HL-60/S4 treated with retinoic acid at 250 ng/mL for 4 days and 3 days (cell line): ENCODE results near the gene ACOT7.

Experiments
- in situ Hi-C: fragments of 300-500 bp; cut with MboI; formaldehyde crosslinking; loops from 2 replicates; pipeline ENCODE4 v1.7.0; 2022; ENCODE audit warnings: low sequenced_read_pairs

ACOT7 gene

DNA sequence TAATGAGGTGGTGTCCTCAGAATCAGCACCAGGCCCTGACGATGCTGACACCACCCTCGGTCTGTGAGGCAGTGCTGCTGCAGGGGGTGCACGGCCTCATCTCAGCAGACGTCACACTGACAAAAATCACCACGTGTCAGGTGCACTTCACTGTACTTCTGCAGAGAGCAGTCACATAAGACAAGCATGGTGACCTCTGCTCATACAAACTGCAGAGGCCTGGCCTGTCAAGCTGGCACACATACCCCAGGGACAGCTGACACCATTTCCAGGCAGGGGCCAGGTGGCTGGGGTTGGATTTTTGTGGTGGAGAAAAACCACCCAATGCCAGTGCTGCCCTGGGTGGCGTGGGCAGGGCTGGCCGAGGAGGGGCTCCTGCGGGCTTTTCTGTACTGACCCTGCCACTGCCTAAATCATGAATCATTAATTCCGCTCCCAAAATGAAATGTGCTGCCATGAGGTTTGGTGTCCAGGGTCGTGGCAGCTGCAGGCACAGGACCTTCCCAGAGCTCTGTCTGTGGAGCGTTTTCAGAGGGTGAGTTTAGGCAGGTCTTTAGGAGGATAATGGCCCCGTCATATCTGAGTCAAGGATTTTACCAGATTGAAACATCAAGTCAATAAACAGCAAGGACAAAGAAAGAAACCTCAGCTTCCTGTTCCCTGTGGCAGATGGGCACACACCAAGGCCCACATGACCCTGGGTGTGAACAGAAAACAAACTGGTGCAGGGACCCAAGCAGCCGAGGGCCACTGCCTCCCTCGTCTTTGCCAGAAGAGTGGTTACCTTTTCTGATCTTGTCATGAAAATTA is 99.3 kb downstream of the ACOT7 start:
- in situ Hi-C loops, result no loop called here

DNA sequence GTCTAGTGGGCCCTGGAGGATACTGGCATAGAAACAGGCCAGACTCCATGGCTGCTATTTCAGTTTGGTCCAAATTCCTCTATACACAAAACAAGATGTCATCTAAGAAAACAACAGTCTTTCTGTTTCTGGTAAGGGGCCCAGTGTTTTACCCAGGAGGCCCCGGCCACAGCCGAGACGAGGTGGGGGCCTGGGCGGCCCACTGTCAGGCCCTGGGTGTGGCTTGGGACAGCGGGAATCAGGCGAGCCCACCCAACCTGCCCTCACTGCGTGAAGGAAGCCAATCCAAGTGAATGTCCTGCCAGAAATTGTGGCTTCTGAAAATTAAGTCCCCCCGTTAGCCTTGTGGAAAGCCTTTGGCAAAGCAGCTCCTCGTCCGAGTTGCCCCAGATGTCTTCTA is 101.5 kb downstream of the ACOT7 start:
- in situ Hi-C loops, result no loop called here

DNA sequence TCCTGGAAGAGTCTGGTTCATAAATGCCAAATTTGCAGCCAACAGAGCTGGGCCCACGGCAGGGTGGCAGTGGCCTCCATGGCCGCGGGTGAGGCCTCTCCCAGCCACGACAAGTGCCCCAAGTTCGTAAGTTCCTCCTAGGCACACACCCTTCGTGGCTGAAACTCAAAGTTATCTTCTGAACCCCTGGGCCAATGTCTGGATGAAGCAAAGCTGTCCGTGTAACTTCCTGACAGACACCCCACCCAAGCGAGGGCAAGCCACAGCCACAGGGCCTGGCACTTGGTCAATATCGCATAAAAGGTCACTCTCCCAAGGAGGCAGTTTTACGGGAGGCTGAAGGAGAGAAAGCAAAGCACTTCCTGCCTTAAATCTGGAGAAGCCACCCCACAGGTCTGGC is 104.9 kb downstream of the ACOT7 start:
- in situ Hi-C loops, result no loop called here

DNA sequence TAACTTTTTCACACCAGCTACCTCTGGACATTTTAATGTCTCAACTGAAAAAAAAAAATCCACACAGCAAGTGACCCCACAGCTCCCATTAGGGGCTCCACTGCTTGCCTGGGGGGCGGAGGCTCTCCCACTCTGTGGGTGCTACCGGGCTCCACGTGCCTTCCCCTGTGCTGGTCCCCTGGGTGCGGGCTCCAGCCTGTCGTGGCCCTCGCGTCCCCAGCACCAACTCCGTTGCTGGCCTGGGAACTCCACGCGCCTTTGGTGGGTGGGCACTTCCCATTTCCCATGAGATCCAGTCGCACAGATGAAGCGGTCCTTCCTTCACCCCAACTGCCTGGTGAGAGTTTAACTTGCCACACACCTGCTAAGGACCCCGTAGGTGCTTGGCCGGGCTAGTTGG is 105.5 kb downstream of the ACOT7 start:
- in situ Hi-C loops, result no loop called here

GRCh38 chr1:6287431-6287886 is 106.1 kb downstream of the ACOT7 start:
- in situ Hi-C loops, result no loop called here

DNA sequence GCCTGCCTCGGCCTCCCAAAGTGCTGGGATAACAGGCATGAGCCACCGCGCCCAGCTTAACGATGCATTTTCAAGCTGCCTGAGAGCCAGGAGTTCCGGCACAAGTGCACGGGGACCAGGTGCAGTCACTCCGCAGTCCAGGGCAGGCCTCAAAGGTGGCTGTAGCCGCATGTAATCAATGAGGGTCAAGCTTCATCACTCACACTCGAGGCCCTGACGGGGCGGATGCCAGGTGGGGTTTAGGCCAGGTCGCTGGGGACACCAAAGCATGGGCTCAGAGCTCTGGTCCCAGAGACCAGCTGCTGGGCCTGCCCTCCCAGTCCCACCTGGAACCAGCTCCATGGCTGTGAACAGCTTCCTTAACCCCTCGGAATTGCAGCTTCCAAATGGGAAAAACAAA is 106.5 kb downstream of the ACOT7 start:
- in situ Hi-C loops, result no loop called here

DNA sequence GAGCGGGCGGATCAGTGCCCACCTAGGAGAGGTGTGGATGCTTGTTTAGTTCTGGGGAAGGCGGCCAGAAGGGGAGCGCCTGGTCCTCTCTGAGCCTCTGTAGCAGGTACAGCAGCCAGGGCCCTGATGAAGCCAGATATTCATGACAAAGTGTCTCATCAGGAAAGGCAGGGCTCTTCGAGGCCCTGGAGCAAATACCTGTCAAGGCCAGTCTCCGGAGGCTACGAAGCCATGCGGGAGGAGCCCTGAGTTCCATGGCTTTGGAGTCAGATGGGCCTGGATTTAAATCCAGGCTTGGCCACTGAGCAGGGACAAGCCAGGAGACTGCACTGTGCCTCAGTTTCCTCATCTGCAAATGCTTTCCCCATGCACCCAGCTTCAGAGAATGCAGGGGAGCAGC is 107.3 kb downstream of the ACOT7 start:
- in situ Hi-C loops, result no loop called here

DNA sequence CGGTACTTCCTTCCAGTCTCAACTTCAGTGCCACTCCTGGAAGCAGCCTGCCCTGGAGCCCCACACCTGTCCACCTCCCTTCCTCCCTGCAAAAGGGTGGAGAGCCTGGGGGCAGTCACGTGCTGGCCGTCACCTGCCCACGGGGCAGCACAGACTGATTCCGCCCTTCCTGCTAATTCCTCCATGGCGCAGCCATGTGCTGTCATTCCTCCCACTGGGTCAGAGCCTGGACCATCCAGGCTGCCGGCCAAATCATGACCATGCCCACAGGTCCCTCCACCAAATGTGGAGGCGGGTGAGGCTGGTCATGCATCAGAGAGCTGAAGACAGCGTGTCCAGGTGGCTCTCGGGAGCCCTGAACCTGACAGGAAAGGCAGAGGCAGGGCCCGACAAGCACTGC is 108.2 kb downstream of the ACOT7 start:
- in situ Hi-C loops, result no loop called here

GRCh38 chr1:6282577-6283270 is 110.8 kb downstream of the ACOT7 start:
- in situ Hi-C loops, result no loop called here

GRCh38 chr1:6281511-6282402 is 111.8 kb downstream of the ACOT7 start:
- in situ Hi-C loops, result no loop called here

GRCh38 chr1:6280761-6281451 is 112.7 kb downstream of the ACOT7 start:
- in situ Hi-C loops, result no loop called here

DNA sequence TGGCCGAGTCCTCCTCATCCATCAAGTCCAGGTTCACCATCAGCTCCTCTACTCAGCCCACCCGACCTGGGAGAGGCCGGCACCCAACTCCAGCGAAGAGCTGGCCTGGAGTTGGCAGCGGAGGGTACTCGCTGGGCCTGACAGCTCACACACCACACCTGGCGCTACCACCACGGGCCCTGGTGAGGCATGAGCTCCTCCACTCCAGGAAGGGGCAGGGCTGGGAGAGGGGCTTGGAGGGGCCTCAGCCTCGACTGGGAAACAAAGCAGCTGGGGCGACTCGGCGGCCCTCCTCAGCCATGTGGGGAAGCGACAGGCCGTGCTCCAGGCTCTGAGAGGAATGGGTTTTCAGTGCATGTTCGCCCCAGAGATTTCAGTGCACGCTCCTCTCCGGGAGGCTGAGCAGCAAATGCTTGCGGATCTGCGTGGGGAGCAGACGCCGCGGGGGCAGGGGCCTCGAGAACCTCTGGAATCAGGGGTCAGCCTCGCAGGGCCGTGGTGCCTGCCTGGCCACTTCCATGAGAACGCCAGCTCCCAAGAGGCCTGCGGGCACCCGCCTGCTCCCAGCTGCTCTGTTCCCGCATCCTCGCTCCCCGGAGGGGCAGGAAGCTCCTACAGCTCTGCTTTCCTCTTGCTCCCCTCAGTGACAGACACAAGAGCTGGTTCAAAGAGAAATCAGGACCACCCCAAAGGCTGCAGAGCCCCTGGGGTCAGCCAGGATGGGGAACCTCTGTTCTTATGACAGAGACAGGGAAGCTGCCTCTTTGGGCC is 113.8 kb downstream of the ACOT7 start:
- in situ Hi-C loops, result no loop called here

- in situ Hi-C loops, result no loop called here
Observed at GRCh38 chr1:6279066-6279465, 114.5 kb downstream of the ACOT7 start.

DNA sequence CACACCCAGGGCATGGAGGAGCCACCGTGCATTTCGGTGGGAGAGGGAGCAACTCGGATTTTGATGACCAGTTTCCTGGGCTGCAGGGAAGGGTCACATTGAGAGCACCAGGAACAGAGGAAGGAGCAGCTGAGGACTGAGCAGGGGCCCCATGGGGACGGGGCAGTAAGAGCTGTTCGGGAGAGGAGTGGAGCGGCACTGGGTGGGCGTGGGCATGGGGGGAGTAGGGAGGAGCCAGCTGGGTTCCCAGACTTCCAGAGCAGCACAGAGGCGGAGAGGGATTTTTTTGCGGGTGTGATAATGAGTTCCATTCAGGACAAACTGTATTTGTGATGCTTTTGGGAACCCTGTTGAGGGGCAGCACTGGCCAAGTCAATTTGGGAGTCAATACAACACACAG is 115.3 kb downstream of the ACOT7 start:
- in situ Hi-C loops, result no loop called here

DNA sequence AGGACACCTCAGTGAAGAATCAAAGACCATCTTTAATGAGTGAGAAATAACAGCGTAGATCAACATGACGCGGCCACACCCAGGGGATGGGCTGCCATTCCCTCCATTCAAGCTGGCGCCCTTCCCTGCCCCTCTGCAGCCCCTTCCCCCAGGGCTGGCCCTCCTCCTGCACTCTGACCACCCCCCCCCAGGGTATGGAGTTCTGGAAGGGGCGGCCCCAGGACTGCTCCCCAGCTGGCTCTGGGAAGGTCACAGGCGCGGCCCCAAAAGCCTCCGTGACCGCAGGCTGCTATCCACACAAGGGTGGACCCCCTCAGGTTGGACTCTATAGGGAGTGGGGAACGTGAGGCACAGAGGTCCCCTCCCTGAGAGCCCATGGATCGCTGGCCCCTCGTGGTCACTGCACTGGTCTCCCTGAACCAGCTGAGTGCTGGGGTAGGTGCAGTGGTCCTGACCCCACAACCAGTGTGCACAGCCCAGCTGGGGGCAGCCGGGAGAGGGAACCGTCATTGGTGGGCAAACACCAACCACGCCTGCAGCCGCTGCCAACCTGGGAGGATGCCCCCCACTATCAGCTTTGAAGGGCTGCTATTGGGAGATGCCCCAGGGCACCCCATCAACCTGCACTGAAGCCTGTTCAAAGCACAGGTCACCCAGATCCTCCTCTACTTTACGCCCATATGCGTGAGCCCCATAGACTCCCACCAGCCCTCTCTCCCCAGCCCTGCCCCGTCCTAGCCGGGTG is 116.6 kb downstream of the ACOT7 start:
- in situ Hi-C loops, result no loop called here

- in situ Hi-C loops, result no loop called here
Observed at GRCh38 chr1:6275826-6276782, 117.5 kb downstream of the ACOT7 start.

DNA sequence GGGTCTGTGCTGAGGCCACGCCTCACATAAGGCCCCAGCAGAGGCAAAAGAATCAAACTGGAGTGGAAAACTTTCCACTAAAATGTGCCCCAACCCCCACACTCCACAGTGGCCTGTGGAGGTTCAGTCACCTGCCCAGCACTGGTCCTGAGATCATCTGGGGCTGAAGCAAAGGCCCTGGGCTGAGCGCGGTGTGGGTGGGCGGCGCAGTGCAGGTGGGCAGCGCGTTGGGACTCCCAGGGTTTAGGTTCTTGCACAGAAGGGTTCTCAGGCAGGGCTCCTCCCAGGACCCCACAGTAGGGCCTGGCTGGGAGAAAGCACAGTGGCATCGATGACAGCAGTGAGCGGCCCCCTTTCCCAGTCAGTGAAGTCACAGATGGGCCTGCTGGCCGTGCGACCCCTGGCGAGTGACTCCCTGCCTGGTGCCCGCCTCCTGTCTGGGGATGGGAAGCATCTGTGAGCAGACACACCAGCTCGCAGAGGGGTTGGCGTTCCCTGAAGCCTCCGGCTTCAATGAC is 118.9 kb downstream of the ACOT7 start:
- in situ Hi-C loops, result no loop called here

DNA sequence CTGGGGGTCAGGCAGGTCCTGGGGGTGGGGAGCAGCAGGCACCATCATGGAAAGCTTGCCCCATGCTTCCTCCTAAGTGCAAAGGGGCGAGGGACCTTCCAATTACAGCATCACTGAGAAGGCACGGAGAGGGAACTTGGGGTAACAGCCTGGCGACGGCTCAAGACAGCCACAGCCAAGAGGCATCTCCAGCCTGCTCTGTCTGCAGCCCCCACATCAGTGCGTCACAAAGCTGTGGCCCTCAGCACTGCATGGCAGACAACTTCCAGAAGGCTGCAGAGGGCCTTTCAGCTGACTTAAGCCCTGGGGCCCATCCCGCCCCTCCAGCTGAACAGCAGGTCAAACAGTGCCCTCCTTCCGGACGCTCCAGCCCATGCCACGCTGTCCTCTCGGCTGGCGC is 119.5 kb downstream of the ACOT7 start:
- in situ Hi-C loops, result no loop called here
